ENCODE results near the gene FARSB.

FARSB gene

GRCh38 chr2:222545823-222546795 is 109.8 kb downstream of the FARSB start:
- DNase-seq, result no peak

- DNase-seq, result no peak
Measured at GRCh38 chr2:222544661-222545060, 111.2 kb downstream of the FARSB start.

GRCh38 chr2:222538535-222538934 is 117.4 kb downstream of the FARSB start:
- DNase-seq, result no peak

- no peak for DNase-seq
Measured at GRCh38 chr2:222535477-222535876, 120.4 kb downstream of the FARSB start.

GRCh38 chr2:222532315-222532714 is 123.6 kb downstream of the FARSB start:
- no peak for DNase-seq

- DNase-seq, result no peak
Measured at GRCh38 chr2:222526480-222527277, 129.2 kb downstream of the FARSB start.

- no peak for DNase-seq
Measured at GRCh38 chr2:222525811-222526210, 130.1 kb downstream of the FARSB start.

- no peak for DNase-seq
Measured at GRCh38 chr2:222523783-222524544, 131.9 kb downstream of the FARSB start.

- no peak for DNase-seq
Measured at GRCh38 chr2:222522082-222522481, 133.8 kb downstream of the FARSB start.

GRCh38 chr2:222521099-222521498 is 134.8 kb downstream of the FARSB start:
- DNase-seq, result no peak
